ENCODE measurements around the gene ANKRD55.
"Not testable (repeated sequence)": the region's sequence is repeated elsewhere in the genome, so short reads cannot be mapped to it uniquely, and the experiment has no call there.

Gene ANKRD55

GRCh38 chr5:56251918-56252553 is 18.9 kb upstream of the ANKRD55 start:
- no peak for DNase-seq

- DNase-seq = no peak
These were observed 18.3 kb upstream of the ANKRD55 start for GRCh38 chr5:56251440-56251839.

- no peak for DNase-seq
These were observed 16.9 kb upstream of the ANKRD55 start for GRCh38 chr5:56250011-56250410.

GRCh38 chr5:56249085-56249484 is 16.0 kb upstream of the ANKRD55 start:
- not testable (repeated sequence) for DNase-seq

- peak; percentile 73 for DNase-seq
These were observed 14.5 kb upstream of the ANKRD55 start for GRCh38 chr5:56247592-56247991.

- no peak for DNase-seq
These were observed 13.6 kb upstream of the ANKRD55 start for GRCh38 chr5:56246769-56247168.

GRCh38 chr5:56245481-56245880 is 12.4 kb upstream of the ANKRD55 start:
- DNase-seq = no peak

- DNase-seq = no peak
These were observed 11.5 kb upstream of the ANKRD55 start for GRCh38 chr5:56244627-56245026.

GRCh38 chr5:56242271-56242670 is 9.1 kb upstream of the ANKRD55 start:
- DNase-seq = not testable (repeated sequence)

GRCh38 chr5:56232538-56232937 is 592 bp downstream of the ANKRD55 start:
- no peak for DNase-seq

- no peak for DNase-seq
These were observed 2.6 kb downstream of the ANKRD55 start for GRCh38 chr5:56230576-56230975.

GRCh38 chr5:56229111-56229510 is 4.0 kb downstream of the ANKRD55 start:
- DNase-seq = no peak

- DNase-seq = no peak
These were observed 4.5 kb downstream of the ANKRD55 start for GRCh38 chr5:56228631-56229030.

- no peak for DNase-seq
These were observed 5.4 kb downstream of the ANKRD55 start for GRCh38 chr5:56227691-56228090.

GRCh38 chr5:56223298-56223697 is 9.8 kb downstream of the ANKRD55 start:
- not testable (repeated sequence) for DNase-seq

- DNase-seq = not testable (repeated sequence)
These were observed 11.5 kb downstream of the ANKRD55 start for GRCh38 chr5:56221601-56222000.

- no peak for DNase-seq
These were observed 17.9 kb downstream of the ANKRD55 start for GRCh38 chr5:56215019-56215830.

GRCh38 chr5:56213886-56214535 is 19.1 kb downstream of the ANKRD55 start:
- not testable (repeated sequence) for DNase-seq

GRCh38 chr5:56212130-56212879 is 20.8 kb downstream of the ANKRD55 start:
- DNase-seq = no peak

- DNase-seq = peak; percentile 82
These were observed 21.7 kb downstream of the ANKRD55 start for GRCh38 chr5:56211298-56211865.

- no peak for DNase-seq
These were observed 24.4 kb downstream of the ANKRD55 start for GRCh38 chr5:56208681-56209080.

GRCh38 chr5:56207537-56207936 is 25.6 kb downstream of the ANKRD55 start:
- DNase-seq = no peak

All from fibroblast of skin of right quadriceps (primary cell).